Hepatocyte (in vitro differentiated cells): ENCODE data around the gene ZDHHC14.

Source experiments
- EZH2phosphoT487 ChIP-seq: fragments of 200-600 bp; sonication (generic); IDR thresholded peaks from one replicate; pipeline ENCODE4 v1.6.1; 2018; ENCODE audit warnings: antibody characterized with exemption, mild to moderate bottlenecking, low read depth, moderate library complexity; ENCODE audit not compliant: unreplicated experiment, severe bottlenecking
- TF ChIP-seq, protein P1 (sequence below): fragments of 200-600 bp; sonication (generic); IDR thresholded peaks from 2 replicates; pipeline ENCODE4 v1.5.1; 2016; ENCODE audit warnings: antibody characterized with exemption, mild to moderate bottlenecking; ENCODE audit not compliant: poor library complexity

DNA sequence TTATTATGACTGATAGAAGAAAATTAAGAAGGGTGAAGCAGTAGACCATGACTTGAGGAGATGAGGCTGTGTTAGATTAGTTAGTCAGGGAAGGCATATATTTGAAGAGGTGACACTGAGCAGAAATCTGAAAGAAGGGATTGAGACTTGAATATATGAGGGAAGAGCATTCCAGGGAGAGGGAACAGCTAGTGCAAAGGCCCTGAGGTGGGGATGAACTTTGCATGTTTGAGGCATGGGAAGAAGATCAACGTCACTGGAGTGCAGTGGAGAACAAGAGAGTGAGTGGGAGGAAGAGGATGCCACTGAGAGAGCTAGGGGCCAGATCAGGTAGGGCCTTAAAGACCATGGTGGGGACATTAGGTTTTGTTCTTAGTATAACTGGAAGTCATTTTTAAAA, 119.0 kb downstream of the ZDHHC14 start:
- TF ChIP-seq, protein P1, sequence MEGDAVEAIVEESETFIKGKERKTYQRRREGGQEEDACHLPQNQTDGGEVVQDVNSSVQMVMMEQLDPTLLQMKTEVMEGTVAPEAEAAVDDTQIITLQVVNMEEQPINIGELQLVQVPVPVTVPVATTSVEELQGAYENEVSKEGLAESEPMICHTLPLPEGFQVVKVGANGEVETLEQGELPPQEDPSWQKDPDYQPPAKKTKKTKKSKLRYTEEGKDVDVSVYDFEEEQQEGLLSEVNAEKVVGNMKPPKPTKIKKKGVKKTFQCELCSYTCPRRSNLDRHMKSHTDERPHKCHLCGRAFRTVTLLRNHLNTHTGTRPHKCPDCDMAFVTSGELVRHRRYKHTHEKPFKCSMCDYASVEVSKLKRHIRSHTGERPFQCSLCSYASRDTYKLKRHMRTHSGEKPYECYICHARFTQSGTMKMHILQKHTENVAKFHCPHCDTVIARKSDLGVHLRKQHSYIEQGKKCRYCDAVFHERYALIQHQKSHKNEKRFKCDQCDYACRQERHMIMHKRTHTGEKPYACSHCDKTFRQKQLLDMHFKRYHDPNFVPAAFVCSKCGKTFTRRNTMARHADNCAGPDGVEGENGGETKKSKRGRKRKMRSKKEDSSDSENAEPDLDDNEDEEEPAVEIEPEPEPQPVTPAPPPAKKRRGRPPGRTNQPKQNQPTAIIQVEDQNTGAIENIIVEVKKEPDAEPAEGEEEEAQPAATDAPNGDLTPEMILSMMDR: no peak
- TF ChIP-seq EZH2phosphoT487: no peak
